Activated CD8-positive, alpha-beta memory T cell treated with anti-CD3 and anti-CD28 coated beads, Interleukin-2, amount 10 ng/mL, durations not matched to agents 7 days and 5 days (primary cell): ENCODE data around the gene CNTNAP2. TPM values are rescaled to one million over a fixed set of nuclear protein-coding genes. Genes with fewer than 3 reads are reported as not detected.

Experiments used
- ATAC-seq: fragments of 150-1000 bp; cut with Tn5 transposase; one replicate; pipeline ENCODE4 v1.10.0; 2021; ENCODE audit warnings: moderate library complexity
- CTCF ChIA-PET: fragments of 350-600 bp; sonication (Branson Sonifier 250); formaldehyde crosslinking; loops from one replicate; lab custom pipeline; 2021; ENCODE audit warnings: antibody characterized with exemption; lab: Charles Lee
- DNase-seq: peaks from one replicate; pipeline ENCODE4 v3.0.0-alpha.2; 2020
- H3K27ac Mint-ChIP-seq: one replicate; pipeline ENCODE4 v1.8.0; 2021; ENCODE audit warnings: mild to moderate bottlenecking, mixed read lengths
- H3K27me3 Mint-ChIP-seq: one replicate; pipeline ENCODE4 v1.8.0; 2021; ENCODE audit warnings: mixed read lengths
- H3K36me3 Mint-ChIP-seq: one replicate; pipeline ENCODE4 v1.8.0; 2021; ENCODE audit warnings: mild to moderate bottlenecking, mixed read lengths
- H3K4me1 Mint-ChIP-seq: one replicate; pipeline ENCODE4 v1.8.0; 2021; ENCODE audit warnings: mixed read lengths
- H3K4me3 Mint-ChIP-seq: one replicate; pipeline ENCODE4 v1.8.0; 2021; ENCODE audit warnings: mild to moderate bottlenecking, moderate library complexity, mixed read lengths
- H3K9me3 Mint-ChIP-seq: one replicate; pipeline ENCODE4 v1.8.0; 2022; ENCODE audit warnings: low read depth, mixed read lengths
- total RNA-seq, 2 experiments: library from RNA; stranded (reverse); gene quantifications; one replicate each; pipeline ENCODE4 v1.2.3, GENCODE V29; 2021

The CNTNAP2 gene
- total RNA-seq, 2 experiments from 2014 or later: not detected

DNA sequence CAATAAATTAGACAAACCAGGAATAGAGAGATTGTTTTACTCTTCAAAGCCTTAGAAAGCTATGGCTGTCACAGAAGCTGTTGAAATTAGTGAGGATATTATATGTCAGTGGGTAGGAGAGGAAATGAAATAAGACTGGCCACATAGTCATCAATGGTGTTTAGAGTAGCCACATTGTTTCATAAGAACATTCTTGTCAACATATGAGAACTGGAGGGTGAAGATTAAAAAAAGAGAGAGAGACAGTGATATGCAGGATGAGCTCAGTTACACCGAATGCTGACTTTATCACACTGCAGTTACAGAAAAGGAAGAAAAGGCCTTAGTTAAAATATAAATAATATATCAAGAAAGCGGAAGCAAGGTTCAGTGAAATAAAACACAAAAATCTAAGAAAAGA is 412.0 kb downstream of the CNTNAP2 start:
- Mint-ChIP-seq H3K4me3 (no peak overlapping the region), H3K27ac (no peak overlapping the region), H3K9me3 (peaks cover 5% of the 10 kb centered on the region), H3K4me1 (no peaks in the 10 kb centered on the region), H3K27me3 (no peaks in the 10 kb centered on the region), H3K36me3 (no peaks in the 10 kb centered on the region)
- DNase-seq: no peak
- CTCF ChIA-PET: no interaction called here
- ATAC-seq: no peak

DNA sequence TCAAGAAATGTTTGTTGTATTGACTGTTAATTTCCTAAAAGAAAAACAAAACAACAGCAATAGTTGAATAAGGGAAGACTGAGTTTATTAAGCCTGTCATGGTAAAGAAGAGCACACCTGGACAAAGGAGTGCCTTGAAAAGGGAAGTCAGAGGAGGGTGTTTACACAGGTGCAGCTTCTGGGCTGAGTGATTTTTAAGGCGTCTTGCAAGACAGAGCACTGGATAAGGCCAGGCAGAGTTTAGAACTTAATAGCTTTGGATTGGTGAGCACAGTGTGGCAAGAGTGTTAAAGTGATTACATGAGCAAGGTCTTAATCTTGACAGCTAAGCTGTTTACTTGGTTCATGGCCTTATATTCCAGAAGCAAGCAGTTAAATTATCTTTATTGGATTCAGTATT is 423.2 kb downstream of the CNTNAP2 start:
- Mint-ChIP-seq H3K27ac (no peak overlapping the region), H3K4me3 (no peak overlapping the region), H3K27me3 (no peaks in the 10 kb centered on the region), H3K4me1 (no peaks in the 10 kb centered on the region), H3K36me3 (no peaks in the 10 kb centered on the region), H3K9me3 (peaks cover 11% of the 10 kb centered on the region)
- CTCF ChIA-PET: interaction anchor here (0.6 kb wide), 1 partner anchor 58 kb away, joined by 3 read pairs; no protein-coding TSS in a partner anchor
- DNase-seq (no peak), ATAC-seq (no peak)

DNA sequence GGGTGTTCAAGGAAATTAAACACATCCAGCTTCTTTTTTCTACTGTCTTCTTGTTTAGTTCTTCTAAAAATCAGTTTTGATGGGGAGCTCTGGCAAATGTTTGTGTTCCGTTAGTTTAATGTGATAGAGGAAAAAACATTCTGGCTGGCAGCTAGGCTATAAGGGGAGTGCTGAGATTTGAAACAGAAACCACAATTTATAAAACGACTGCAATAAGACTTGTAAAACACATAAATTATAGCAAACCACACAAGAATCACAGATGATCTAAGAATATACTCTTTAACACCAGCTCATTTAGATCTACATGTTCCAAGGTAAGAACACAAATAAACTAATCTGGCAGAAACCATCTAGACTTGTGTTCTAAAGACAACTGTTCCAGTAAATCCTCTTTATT is 425.5 kb downstream of the CNTNAP2 start:
- H3K9me3 Mint-ChIP-seq: peaks cover 17% of the 10 kb centered on the region
- no peaks in the 10 kb centered on the region for H3K4me1 Mint-ChIP-seq
- ATAC-seq (no peak), DNase-seq (no peak)
- no peak overlapping the region for H3K27ac Mint-ChIP-seq
- no peaks in the 10 kb centered on the region for H3K27me3 Mint-ChIP-seq
- H3K36me3 Mint-ChIP-seq: no peaks in the 10 kb centered on the region
- H3K4me3 Mint-ChIP-seq: no peak overlapping the region
- CTCF ChIA-PET: no interaction called here

DNA sequence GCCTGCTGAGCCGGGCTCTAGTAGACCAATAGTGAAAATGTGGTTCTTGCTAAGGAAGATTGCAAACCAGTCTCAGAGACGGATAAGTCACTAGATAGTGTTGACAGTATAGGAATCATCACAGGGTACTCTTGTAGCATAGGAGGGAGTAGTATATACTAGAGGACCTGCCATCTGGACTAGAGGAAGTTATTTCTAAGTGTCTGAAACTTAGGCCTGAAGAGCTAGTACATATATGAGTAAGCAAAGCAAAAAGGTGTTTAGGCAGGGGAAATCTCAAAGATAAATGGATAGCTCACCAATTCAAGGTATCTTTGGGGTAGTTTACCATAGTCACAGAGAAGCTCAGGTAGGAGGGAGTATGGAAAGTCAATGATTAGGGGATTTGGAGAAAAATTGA is 428.1 kb downstream of the CNTNAP2 start:
- CTCF ChIA-PET: no interaction called here
- H3K4me1 Mint-ChIP-seq: no peaks in the 10 kb centered on the region
- DNase-seq (no peak), ATAC-seq (no peak)
- no peaks in the 10 kb centered on the region for H3K27me3 Mint-ChIP-seq
- no peak overlapping the region for H3K4me3 Mint-ChIP-seq
- no peaks in the 10 kb centered on the region for H3K36me3 Mint-ChIP-seq
- peaks cover 19% of the 10 kb centered on the region for H3K9me3 Mint-ChIP-seq
- H3K27ac Mint-ChIP-seq: no peak overlapping the region

DNA sequence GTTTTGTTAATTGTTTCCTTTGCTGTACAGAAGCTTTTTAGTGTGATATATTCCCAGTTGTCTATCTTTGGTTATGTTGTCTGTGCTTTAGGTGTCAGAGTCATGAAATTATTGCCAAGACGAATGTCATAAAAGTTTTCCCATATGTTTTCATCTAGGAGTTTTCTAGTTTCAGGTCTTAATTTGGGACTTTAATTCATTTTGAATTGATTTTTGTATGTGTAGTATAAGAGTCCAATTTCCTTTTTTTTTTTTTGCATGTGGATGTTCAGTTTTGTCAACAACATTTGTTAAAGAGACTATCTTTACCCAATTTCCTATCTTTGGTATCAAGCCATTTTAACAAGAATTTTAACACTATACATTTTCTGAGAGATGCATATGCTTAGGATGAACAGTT is 432.2 kb downstream of the CNTNAP2 start:
- H3K36me3 Mint-ChIP-seq: no peaks in the 10 kb centered on the region
- ATAC-seq (no peak), DNase-seq (no peak)
- no peak overlapping the region for H3K4me3 Mint-ChIP-seq
- H3K27me3 Mint-ChIP-seq: no peaks in the 10 kb centered on the region
- peaks cover 24% of the 10 kb centered on the region for H3K9me3 Mint-ChIP-seq
- CTCF ChIA-PET: no interaction called here
- no peak overlapping the region for H3K27ac Mint-ChIP-seq
- no peaks in the 10 kb centered on the region for H3K4me1 Mint-ChIP-seq

DNA sequence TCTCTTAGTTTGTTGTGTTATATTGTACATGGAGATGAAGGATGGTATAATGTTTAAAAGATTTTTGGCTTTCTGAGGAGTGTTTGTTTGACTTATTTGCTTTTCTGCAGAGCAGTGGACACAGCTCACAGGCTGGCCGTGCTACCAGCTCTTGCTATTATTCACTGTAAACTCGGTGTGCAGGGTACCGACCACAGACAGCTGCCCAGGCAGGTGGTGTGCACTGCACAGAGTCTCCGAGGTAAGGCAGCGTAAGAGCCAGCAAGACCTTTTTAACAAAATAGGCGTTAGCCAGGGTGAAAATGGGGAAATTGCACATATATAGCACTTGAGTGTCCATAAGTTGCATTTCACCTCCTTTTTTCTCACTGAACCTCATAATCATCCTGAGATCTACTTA is 438.0 kb downstream of the CNTNAP2 start:
- CTCF ChIA-PET: no interaction called here
- Mint-ChIP-seq H3K27ac (no peak overlapping the region), H3K27me3 (no peaks in the 10 kb centered on the region), H3K4me3 (no peak overlapping the region), H3K36me3 (no peaks in the 10 kb centered on the region), H3K9me3 (peaks cover 16% of the 10 kb centered on the region), H3K4me1 (no peaks in the 10 kb centered on the region)
- ATAC-seq (no peak), DNase-seq (no peak)

DNA sequence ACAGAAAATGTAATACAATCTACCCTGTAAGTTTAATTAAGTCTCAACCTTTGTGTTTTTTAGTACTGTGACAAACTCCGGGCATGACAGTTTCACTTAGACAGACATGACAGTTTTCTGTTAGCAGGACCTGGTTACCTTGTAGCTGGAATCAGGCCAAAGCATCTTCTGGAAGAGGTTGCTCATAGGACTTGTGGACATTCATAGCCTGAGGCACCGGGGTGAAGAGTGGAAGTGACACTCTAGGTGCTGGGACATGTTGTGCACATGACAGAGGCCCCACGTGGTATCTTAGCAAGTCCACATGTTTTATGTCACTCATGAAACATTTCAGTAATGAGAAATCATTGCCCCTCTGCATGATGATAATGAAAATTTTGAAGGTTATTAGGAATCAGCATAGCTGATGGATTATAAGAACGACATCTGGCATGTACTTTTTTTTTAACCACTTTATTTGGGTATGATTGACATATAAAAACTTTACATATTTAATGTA is 441.4 kb downstream of the CNTNAP2 start:
- CTCF ChIA-PET: no interaction called here
- no peaks in the 10 kb centered on the region for H3K36me3 Mint-ChIP-seq
- no peak overlapping the region for H3K27ac Mint-ChIP-seq
- H3K4me3 Mint-ChIP-seq: no peak overlapping the region
- no peaks in the 10 kb centered on the region for H3K4me1 Mint-ChIP-seq
- DNase-seq: no peak
- H3K27me3 Mint-ChIP-seq: no peaks in the 10 kb centered on the region
- ATAC-seq: no peak
- peaks cover 7% of the 10 kb centered on the region for H3K9me3 Mint-ChIP-seq

DNA sequence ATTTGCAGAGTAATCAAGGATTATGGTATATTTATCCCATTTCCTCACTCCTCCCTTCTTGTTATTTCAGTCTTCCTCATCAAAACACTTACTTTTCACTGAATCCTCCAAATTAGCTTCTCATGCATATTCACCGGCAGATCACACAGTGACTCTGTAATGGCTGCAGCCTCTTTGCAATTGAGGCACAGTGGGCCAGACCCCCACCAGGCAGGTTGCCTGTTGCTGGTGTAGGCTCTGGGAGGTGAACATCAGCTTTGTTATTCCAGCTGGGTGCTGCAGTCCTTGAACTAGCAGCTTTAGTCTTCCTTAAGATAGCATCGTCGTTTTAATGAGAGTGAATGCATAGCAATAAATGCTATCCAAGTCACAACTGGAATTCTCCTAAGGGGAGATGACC is 449.3 kb downstream of the CNTNAP2 start:
- Mint-ChIP-seq H3K27ac (no peak overlapping the region), H3K36me3 (no peaks in the 10 kb centered on the region), H3K27me3 (no peaks in the 10 kb centered on the region), H3K4me1 (no peaks in the 10 kb centered on the region), H3K4me3 (no peak overlapping the region), H3K9me3 (no peaks in the 10 kb centered on the region)
- DNase-seq (no peak), ATAC-seq (no peak)
- CTCF ChIA-PET: no interaction called here

DNA sequence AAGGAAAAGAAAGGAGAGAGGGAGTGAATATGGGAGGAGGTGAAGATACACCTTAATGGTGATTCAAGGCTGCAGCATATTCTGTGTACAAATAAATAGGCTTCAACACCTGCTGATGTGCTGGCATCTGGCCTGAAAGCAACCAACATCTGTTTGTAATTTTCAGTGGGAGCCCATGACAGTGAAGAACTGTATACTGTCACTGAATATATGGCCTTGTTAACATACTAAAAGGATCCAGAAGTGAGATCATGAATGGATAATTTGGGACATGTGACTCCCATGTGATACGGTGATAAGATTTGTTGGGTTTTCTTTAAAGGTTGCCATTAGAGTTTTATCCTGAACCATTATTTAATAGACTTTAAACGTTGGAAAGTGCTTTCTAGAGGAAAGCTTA is 459.3 kb downstream of the CNTNAP2 start:
- Mint-ChIP-seq H3K36me3 (no peaks in the 10 kb centered on the region), H3K4me1 (no peaks in the 10 kb centered on the region), H3K9me3 (peaks cover 6% of the 10 kb centered on the region), H3K27ac (no peak overlapping the region), H3K4me3 (no peak overlapping the region), H3K27me3 (no peaks in the 10 kb centered on the region)
- no peak for DNase-seq
- CTCF ChIA-PET: no interaction called here
- ATAC-seq: no peak

DNA sequence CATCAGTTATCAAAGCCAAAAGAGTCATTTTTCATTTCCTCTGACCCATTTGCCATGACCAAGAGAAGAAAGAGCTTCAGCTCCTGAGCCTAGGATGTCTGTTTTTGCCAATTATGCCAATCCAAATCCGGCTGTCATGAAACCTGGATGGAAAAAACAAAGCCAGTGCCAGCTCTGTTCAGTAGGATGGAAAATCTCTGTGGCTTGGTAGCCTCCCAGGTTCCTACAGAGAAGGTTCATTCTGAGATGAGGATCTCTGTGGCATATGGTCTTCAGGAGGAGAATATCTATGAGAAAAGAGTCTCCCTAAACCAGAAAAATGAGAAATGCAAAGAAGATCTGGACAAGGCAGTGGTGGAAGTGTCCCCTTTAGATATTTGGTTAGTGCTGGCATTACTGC is 475.4 kb downstream of the CNTNAP2 start:
- CTCF ChIA-PET: no interaction called here
- H3K9me3 Mint-ChIP-seq: peaks cover 4% of the 10 kb centered on the region
- DNase-seq (no peak), ATAC-seq (no peak)
- H3K4me1 Mint-ChIP-seq: no peaks in the 10 kb centered on the region
- no peaks in the 10 kb centered on the region for H3K36me3 Mint-ChIP-seq
- H3K4me3 Mint-ChIP-seq: no peak overlapping the region
- no peak overlapping the region for H3K27ac Mint-ChIP-seq
- H3K27me3 Mint-ChIP-seq: no peaks in the 10 kb centered on the region

DNA sequence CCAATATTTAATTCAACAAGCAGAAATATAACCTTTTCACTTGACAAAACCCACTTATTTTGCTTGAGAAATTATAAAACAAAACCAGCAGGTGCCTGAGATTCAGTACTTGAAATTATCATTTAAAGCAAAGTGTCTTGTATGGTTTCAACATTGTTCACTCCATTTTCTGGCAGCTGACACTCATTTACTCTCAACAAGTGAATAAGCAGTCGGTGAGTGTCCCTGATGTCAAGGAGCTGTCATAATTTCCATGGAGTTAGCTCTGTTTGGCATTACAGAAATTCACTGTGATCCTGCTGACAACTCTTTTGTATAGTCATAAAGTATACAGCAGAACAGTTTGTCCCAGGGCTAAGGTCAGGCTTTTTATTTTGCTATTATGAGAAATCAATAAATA is 490.0 kb downstream of the CNTNAP2 start:
- DNase-seq (no peak), ATAC-seq (no peak)
- Mint-ChIP-seq H3K9me3 (peaks cover 9% of the 10 kb centered on the region), H3K4me1 (no peaks in the 10 kb centered on the region), H3K27me3 (no peaks in the 10 kb centered on the region), H3K36me3 (no peaks in the 10 kb centered on the region), H3K27ac (no peak overlapping the region), H3K4me3 (no peak overlapping the region)
- CTCF ChIA-PET: no interaction called here

DNA sequence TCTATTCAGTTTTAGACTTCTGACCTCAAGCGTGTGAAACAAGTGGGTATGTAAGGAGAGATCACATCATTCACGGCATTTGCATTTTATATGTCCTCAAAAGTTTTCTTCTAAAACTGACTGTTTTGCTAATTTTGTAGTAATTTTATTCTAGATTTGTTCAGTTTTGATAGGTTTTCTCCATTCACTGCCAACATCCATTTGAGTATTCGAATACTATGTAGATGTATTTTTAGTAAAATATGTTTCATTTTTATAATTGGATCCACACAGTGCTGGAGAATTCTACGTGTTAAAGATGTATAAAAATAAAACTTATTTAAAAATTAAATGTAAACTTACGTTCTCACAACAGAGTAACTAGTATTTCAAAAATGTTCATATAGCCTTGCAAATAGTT is 503.0 kb downstream of the CNTNAP2 start:
- Mint-ChIP-seq H3K36me3 (no peaks in the 10 kb centered on the region), H3K4me3 (no peak overlapping the region), H3K4me1 (no peaks in the 10 kb centered on the region), H3K27me3 (no peaks in the 10 kb centered on the region), H3K9me3 (peaks cover 11% of the 10 kb centered on the region), H3K27ac (no peak overlapping the region)
- ATAC-seq: no peak
- DNase-seq: no peak
- CTCF ChIA-PET: no interaction called here

DNA sequence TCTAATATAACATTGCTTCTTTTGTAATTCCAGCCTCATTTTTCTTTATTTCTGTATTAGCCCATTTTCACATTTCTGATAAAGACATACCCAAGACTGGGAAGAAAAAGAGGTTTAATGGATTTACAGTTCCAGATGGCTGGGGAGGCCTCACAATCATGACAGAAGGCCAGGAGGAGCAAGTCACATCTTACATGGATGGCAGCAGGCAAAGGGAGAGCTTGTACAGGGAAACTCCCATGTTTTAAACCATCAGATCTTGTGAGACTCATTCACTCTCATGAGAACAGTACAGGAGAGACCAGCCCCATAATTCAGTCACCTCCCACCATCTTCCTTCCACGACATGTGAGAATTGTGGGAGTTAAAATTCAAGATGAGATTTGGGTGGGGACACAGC is 510.3 kb downstream of the CNTNAP2 start:
- H3K4me1 Mint-ChIP-seq: no peaks in the 10 kb centered on the region
- H3K27ac Mint-ChIP-seq: no peak overlapping the region
- CTCF ChIA-PET: no interaction called here
- no peak overlapping the region for H3K4me3 Mint-ChIP-seq
- no peak for ATAC-seq
- H3K27me3 Mint-ChIP-seq: no peaks in the 10 kb centered on the region
- H3K36me3 Mint-ChIP-seq: no peaks in the 10 kb centered on the region
- DNase-seq: no peak
- H3K9me3 Mint-ChIP-seq: peaks cover 11% of the 10 kb centered on the region

DNA sequence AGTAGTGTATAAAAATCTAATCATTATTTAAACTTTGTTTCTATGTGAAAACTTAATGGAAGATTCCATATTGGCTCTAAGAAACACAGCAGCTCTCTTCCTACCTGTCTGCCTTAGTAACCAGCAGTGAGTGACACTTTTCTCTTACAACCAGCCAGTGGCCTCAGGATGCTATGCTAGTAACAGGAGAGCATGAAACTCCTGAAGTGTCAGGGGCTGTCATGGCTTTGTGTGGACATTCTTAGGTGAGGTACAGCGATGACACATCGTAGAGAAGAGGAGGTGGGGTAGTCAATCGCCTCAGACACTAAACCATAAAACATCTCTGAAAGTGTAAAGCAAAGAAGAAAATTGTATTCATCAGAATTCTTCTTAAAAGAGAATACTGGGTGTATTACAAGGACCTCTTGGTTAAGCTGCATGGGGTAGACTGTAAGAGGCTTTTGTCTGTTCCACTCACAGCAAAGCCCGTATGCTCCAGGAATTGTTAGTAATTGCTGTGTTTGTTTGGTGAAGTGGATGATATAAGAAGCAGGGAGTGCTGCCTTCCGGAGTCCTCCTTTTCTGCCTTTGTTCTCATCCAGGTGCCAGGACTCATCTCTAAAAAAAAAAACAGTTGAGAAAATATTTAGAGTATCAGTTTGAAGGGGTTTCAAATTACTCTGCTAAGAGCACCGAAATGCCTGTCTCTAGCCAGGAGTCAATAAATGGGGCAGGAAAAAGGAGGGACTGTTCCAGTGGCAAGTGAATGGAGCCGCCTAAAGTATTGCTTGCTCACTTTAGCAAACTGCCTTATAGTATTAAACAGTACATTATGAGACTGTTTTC is 518.8 kb downstream of the CNTNAP2 start:
- CTCF ChIA-PET: no interaction called here
- Mint-ChIP-seq H3K4me1 (no peaks in the 10 kb centered on the region), H3K36me3 (no peaks in the 10 kb centered on the region), H3K9me3 (peaks cover 6% of the 10 kb centered on the region), H3K27ac (no peak overlapping the region), H3K27me3 (no peaks in the 10 kb centered on the region), H3K4me3 (no peak overlapping the region)
- ATAC-seq (no peak), DNase-seq (no peak)
